Transverse colon (tissue), 4 donors: ENCODE measurements around the gene UBAC2. TPM values are rescaled to one million over a fixed set of nuclear protein-coding genes. Genes with fewer than 3 reads are reported as not detected.

Experiments
- DNase-seq: peaks from one replicate; pipeline ENCODE4 v3.0.0-alpha.2; 2019
- H3K27ac ChIP-seq, 4 donors: fragments of 200-600 bp; sonication (generic); 2 replicates each; pipeline ENCODE4 v1.5.1; 2016 to 2018; ENCODE audit warnings: inconsistent platforms in 4 of 4
- H3K27me3 ChIP-seq: fragments of 200-600 bp; sonication (generic); 2 replicates; pipeline ENCODE4 v1.5.1; 2017; ENCODE audit warnings: inconsistent platforms
- H3K36me3 ChIP-seq, 4 donors: fragments of 200-600 bp; sonication (generic); 2 replicates each; pipeline ENCODE4 v1.5.1; 2017 to 2019; ENCODE audit warnings: inconsistent platforms in 4 of 4
- H3K4me1 ChIP-seq, 4 donors: fragments of 200-600 bp; sonication (generic); 2 replicates each; pipeline ENCODE4 v1.5.1; 2017 to 2020; ENCODE audit warnings: inconsistent platforms in 4 of 4
- H3K4me3 ChIP-seq, 4 donors: fragments of 200-600 bp; sonication (generic); 1 replicate in 1 of 4; 2 replicates in 3 of 4; pipeline versions ENCODE4 v1.5.1 to v1.6.1; 2017 to 2019; ENCODE audit warnings: inconsistent platforms in 4 of 4
- H3K9me3 ChIP-seq, 2 donors: fragments of 200-600 bp; sonication (generic); 2 replicates each; pipeline ENCODE4 v1.5.1; 2017 to 2019; ENCODE audit warnings: inconsistent platforms in 2 of 2
- EP300 ChIP-seq: sonication (generic); formaldehyde crosslinking; IDR thresholded peaks from one replicate; pipeline ENCODE4 v1.6.1; 2017; ENCODE audit warnings: antibody characterized with exemption, low read depth
- POLR2A ChIP-seq: fragments of 450-650 bp; IDR thresholded peaks from one replicate; pipeline ENCODE4 v1.6.1; 2016; ENCODE audit warnings: antibody characterized with exemption, mild to moderate bottlenecking, moderate library complexity
- POLR2AphosphoS5 ChIP-seq, 3 donors: sonication (generic); formaldehyde crosslinking; IDR thresholded peaks; one replicate each; pipeline ENCODE4 v1.6.1; 2016; ENCODE audit warnings: antibody characterized with exemption in 3 of 3
- WGBS, 2 donors: methylation state at CpG; one replicate each; pipeline ENCODE4 v1.1.5; 2018; ENCODE audit warnings: low coverage in 1 of 2; 5-methylcytosine and 5-hydroxymethylcytosine counted together
- in situ Hi-C, 4 donors: fragments of 200-750 bp; cut with MboI; loops; one replicate each; pipeline versions ENCODE4 v1.15.0 to v1.15.1; 2017; ENCODE audit warnings: low sequenced_read_pairs in 3 of 4, low pct_ligation_motif_present in 1 of 4, low pct_unique_long_range_greater_than_20kb in 1 of 4
- intact Hi-C: fragments of 100-400 bp; cut with DNase I; formaldehyde crosslinking; loops from one replicate; pipeline ENCODE4 v1.15.1; 2023; ENCODE audit warnings: low total_unique reads
- total RNA-seq, 4 donors: library from RNA; depleted of rRNA; stranded (reverse); fragments of >200 nt; gene quantifications; one replicate each; pipeline ENCODE4 v1.1.0, GENCODE V29; 2016
- TF ChIP-seq, protein P1 (sequence below), 5 experiments: fragments of 200-600 bp in 3 of 5; fragments of 450-650 bp in 2 of 5; sonication (generic) in 3 of 5; IDR thresholded peaks; 1 replicate in 2 of 5; 2 replicates in 3 of 5; pipeline ENCODE4 v1.5.1; 2016 to 2017; ENCODE audit warnings: antibody characterized with exemption in 5 of 5, inconsistent platforms in 3 of 5, mild to moderate bottlenecking in 2 of 5, moderate library complexity in 1 of 5

UBAC2 gene
- total RNA-seq, 4 donors from 2014 or later = 34.4 to 77.3 (median 66.5) TPM

DNA sequence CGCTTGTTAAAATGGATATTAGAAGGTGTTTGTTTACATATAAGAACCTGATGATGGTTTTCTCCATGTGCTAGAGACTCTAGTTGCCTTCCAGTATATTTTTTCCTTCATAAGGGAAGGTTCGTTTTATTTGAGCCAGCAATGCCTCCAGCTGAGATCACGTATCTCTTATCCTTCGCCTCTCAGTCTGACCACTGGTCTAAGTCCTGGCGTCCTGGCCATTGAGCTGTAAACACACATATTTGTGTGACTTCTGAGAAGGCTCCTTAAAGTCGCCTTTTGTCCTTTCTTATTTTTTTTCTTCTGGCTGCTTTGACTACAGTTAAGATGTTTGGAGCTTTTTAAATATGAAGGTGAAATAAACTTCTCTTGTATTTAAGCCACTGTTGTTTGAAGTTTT, 130.3 kb downstream of the UBAC2 start:
- DNase-seq = no peak
- intact Hi-C loops (no loop called here), in situ Hi-C loops (no loop called here)
- Histone ChIP-seq H3K4me3 (no peak overlapping the region), H3K4me1 (no peaks in the 10 kb centered on the region), H3K36me3 (peaks cover 0 to 24% (median 0%) of the 10 kb centered on the region in 4 donors), H3K9me3 (no peaks in the 10 kb centered on the region), H3K27ac (no peak overlapping the region), H3K27me3 (no peaks in the 10 kb centered on the region)
- no peak for TF ChIP-seq POLR2AphosphoS5 (IDR thresholded peaks at IDR 0.05)
- 70 to 71% methylated on average over 6 of the region's 6 CpGs for WGBS, 2 donors

DNA sequence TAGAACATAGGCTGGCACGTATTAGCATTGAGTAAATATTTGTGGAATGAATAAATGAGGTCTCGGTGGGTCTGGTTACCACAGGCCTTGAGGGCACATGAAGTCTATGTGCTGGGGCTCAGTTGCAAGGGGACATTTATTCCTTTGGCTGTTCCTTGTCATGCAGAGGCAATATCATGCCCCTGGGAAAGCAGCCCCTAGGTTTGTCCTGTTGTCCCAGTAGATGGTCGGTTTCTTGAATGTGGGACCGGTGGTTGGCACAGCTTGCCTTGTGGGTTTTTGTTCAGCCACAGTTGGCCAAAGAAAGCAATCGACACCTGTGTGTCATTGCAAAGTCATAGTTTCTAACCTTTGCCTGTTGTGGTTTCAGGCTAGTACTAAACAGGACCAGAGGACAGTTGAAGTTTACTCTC, 131.2 kb downstream of the UBAC2 start:
- no peaks in the 10 kb centered on the region for H3K27me3 ChIP-seq
- intact Hi-C loops = no loop called here
- H3K36me3 ChIP-seq = peaks cover 0 to 24% (median 0%) of the 10 kb centered on the region in 4 donors
- H3K4me1 ChIP-seq = no peaks in the 10 kb centered on the region
- H3K9me3 ChIP-seq = no peaks in the 10 kb centered on the region
- no peak overlapping the region for H3K4me3 ChIP-seq
- in situ Hi-C loops = no loop called here
- 89 to 90% methylated on average over 3 to 5 of the region's 5 CpGs for WGBS, 2 donors
- TF ChIP-seq, protein P1, sequence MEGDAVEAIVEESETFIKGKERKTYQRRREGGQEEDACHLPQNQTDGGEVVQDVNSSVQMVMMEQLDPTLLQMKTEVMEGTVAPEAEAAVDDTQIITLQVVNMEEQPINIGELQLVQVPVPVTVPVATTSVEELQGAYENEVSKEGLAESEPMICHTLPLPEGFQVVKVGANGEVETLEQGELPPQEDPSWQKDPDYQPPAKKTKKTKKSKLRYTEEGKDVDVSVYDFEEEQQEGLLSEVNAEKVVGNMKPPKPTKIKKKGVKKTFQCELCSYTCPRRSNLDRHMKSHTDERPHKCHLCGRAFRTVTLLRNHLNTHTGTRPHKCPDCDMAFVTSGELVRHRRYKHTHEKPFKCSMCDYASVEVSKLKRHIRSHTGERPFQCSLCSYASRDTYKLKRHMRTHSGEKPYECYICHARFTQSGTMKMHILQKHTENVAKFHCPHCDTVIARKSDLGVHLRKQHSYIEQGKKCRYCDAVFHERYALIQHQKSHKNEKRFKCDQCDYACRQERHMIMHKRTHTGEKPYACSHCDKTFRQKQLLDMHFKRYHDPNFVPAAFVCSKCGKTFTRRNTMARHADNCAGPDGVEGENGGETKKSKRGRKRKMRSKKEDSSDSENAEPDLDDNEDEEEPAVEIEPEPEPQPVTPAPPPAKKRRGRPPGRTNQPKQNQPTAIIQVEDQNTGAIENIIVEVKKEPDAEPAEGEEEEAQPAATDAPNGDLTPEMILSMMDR (IDR thresholded peaks at IDR 0.05) = no peak
- TF ChIP-seq EP300 (no peak), POLR2AphosphoS5 (IDR thresholded peaks at IDR 0.05) (no peak), POLR2A (no peak)
- no peak overlapping the region for H3K27ac ChIP-seq
- DNase-seq = no peak

- DNase-seq = no peak
- in situ Hi-C loops = no loop called here
- intact Hi-C loops = no loop called here
- H3K4me1 ChIP-seq = no peaks in the 10 kb centered on the region
- H3K9me3 ChIP-seq = no peaks in the 10 kb centered on the region
- 91 to 100% methylated on average over 1 to 9 of the region's 9 CpGs for WGBS, 2 donors
- no peaks in the 10 kb centered on the region for H3K27me3 ChIP-seq
- TF ChIP-seq, protein P1 (IDR thresholded peaks at IDR 0.05) = no peak
- TF ChIP-seq POLR2A (no peak), POLR2AphosphoS5 (IDR thresholded peaks at IDR 0.05) (no peak), EP300 (no peak)
- H3K4me3 ChIP-seq = no peak overlapping the region
- H3K36me3 ChIP-seq = peaks cover 0 to 24% (median 0%) of the 10 kb centered on the region in 4 donors
- no peak overlapping the region for H3K27ac ChIP-seq
Observed at GRCh38 chr13:99332456-99332855, 131.8 kb downstream of the UBAC2 start.

GRCh38 chr13:99334221-99334620, 133.6 kb downstream of the UBAC2 start:
- no peak for DNase-seq
- no peaks in the 10 kb centered on the region for H3K27me3 ChIP-seq
- in situ Hi-C loops (no loop called here), intact Hi-C loops (no loop called here)
- no peaks in the 10 kb centered on the region for H3K4me1 ChIP-seq
- no peak overlapping the region for H3K27ac ChIP-seq
- TF ChIP-seq POLR2A (no peak), EP300 (no peak), POLR2AphosphoS5 (IDR thresholded peaks at IDR 0.05) (no peak)
- TF ChIP-seq, protein P1 (IDR thresholded peaks at IDR 0.05) = no peak
- no peak overlapping the region for H3K4me3 ChIP-seq
- peaks cover 0 to 14% (median 0%) of the 10 kb centered on the region in 4 donors for H3K36me3 ChIP-seq
- H3K9me3 ChIP-seq = no peaks in the 10 kb centered on the region
- 89 to 91% methylated on average over 3 of the region's 3 CpGs for WGBS, 2 donors

DNA sequence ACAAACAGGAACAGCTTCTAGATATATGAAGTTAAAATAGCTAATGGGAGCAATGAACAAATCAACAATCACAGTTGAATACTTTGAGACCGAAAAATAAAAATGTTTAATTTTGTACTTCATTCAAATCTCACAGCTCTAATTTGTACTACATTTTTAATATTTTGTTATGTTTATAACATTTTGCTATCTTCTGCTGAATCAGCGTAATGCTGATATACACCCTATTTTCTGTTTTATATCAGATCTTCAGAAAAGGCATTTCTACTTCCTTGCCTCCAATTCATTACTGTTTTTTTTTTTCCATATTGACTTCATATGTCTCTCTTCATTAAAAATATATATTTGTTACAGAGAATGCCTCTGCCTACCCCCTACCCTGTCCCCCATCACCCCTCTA, 134.4 kb downstream of the UBAC2 start:
- no peak for DNase-seq
- Histone ChIP-seq H3K27me3 (no peaks in the 10 kb centered on the region), H3K36me3 (peaks cover 0 to 7% (median 0%) of the 10 kb centered on the region in 4 donors), H3K9me3 (no peaks in the 10 kb centered on the region), H3K27ac (no peak overlapping the region), H3K4me3 (no peak overlapping the region), H3K4me1 (no peaks in the 10 kb centered on the region)
- WGBS, 2 donors = 97 to 99% methylated on average over 2 of the region's 2 CpGs
- intact Hi-C loops (no loop called here), in situ Hi-C loops (no loop called here)
- TF ChIP-seq POLR2AphosphoS5 (IDR thresholded peaks at IDR 0.05) = no peak
- TF ChIP-seq POLR2A = no peak
- TF ChIP-seq EP300 = no peak
- TF ChIP-seq, protein P1 (IDR thresholded peaks at IDR 0.05) = no peak
